Measurements from ENCODE around the gene LLGL2.

LLGL2 gene

DNA sequence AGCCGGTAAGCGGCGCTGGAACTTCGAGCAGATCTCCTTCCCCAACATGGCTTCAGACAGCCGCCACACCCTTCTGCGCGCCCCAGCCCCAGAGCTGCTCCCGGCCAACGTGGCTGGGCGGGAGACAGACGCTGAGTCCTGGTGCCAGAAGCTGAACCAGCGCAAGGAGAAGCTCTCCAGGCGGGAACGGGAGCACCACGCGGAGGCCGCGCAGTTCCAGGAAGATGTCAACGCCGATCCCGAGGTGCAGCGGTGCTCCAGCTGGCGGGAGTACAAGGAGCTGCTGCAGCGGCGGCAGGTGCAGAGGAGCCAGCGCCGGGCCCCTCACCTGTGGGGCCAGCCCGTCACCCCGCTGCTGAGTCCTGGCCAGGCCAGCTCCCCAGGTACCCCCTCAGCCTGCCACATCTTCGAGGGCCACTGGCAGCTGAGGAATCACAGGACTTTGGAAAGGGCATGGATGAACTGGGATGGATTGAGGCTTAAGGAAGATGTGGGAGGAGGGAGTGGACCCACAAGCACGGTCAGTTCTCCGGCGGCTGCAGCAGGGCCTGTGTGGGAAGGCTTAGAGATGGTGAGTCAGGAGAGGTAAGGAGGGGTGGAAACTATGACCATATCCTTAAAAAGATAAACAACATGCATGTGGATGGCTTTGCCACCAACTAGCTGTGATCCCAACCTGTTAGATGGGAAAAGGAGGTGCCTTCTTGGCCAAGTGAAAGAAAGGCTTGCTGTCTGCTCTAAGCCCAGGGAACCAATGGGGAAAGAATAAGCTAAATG lies 3.4 kb upstream of the LLGL2 start:
- no peak for DNase-seq (ENCODE audit: low read depth, low spot score)

DNA sequence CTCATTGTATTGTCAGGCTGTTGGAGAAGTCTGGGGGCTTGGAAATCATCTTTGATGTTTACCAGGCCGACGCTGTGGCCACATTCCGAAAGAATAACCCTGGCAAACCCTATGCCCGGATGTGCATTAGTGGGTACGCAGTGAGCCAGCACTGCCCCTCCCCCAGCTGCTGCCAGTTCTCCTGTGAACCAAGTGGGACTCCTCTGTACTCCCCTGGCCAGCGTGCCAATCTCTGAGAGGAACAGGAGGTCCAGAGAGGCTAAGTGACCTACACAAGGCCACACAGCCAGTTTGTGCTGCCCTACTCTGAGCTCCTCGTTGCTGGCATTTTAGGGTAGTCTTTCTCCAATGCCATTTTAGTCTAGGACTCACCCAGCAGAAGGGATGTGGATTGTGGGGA lies 1.9 kb upstream of the LLGL2 start:
- DNase-seq (ENCODE audit: low read depth, low spot score) = no peak

DNA sequence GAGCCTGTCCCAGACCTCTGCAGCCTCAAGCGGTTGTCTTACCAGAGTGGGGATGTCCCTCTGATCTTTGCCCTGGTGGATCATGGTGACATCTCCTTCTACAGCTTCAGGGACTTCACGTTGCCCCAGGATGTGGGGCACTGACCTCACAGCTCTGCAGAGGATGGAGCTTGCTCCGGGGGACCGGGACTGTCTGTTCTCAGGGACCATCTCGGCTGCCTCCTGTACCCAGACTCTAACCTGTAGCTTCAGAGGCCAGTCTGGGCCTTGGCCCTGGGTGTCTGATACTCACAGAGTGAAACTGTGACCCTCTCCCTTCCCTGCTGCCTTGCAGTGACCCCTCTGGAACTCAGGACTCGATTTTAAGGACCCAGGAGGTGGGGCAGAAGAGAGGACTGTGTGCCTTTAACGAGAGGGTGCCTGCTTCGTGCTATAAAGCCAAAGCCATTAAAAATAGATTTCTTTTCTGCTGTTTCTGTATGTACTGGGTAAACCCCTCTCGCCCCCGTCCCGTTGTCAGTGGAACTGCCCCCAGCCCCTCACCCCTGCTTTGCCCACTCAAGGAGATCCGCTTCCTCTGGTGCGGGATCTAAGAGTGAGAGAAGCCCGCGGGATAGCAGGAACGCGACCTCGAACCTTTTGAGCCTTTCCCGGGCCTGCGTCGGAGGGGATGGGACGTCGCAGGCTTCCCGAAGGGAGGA lies 1.1 kb upstream of the LLGL2 start:
- DNase-seq (ENCODE audit: low read depth, low spot score) = no peak

DNA sequence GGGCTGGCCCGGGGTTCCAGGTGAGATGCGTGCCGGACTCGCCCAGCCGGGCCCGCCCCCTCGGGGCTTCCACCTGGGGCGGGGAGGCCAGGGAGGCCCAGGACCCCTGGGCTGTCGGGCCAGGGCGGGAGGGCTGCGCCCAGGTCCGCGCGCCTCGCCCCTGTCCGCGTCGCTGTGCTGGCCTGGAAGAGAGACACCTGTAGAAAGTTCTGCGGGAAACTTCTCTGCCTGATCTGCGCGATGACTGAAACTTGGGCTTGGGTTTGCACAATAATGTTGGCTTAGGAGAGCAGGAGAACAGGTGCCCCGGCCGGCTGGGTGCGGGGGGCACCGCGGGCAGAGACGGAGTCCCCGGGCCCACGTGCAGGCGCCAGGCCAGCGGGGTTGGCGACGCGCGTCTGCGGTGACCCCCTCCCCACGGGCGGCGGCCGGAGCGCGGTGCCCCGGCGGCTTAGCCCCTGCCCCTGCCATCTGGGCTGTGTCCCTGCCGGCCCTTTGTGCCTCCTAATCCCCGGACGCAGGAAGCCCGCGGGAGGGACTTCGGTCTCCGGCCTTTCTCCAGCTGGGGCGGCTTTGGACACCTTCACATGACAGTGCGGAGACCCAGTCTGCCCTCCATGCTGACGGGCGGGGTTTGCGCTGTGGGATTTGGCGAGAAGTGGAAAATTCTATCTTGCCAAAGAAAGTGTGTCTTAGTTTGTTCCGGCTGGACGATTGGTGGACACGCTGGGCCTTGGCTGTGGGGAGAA lies 483 bp downstream of the LLGL2 start:
- peak; percentile 38 for DNase-seq (ENCODE audit: low read depth, low spot score)

DNA sequence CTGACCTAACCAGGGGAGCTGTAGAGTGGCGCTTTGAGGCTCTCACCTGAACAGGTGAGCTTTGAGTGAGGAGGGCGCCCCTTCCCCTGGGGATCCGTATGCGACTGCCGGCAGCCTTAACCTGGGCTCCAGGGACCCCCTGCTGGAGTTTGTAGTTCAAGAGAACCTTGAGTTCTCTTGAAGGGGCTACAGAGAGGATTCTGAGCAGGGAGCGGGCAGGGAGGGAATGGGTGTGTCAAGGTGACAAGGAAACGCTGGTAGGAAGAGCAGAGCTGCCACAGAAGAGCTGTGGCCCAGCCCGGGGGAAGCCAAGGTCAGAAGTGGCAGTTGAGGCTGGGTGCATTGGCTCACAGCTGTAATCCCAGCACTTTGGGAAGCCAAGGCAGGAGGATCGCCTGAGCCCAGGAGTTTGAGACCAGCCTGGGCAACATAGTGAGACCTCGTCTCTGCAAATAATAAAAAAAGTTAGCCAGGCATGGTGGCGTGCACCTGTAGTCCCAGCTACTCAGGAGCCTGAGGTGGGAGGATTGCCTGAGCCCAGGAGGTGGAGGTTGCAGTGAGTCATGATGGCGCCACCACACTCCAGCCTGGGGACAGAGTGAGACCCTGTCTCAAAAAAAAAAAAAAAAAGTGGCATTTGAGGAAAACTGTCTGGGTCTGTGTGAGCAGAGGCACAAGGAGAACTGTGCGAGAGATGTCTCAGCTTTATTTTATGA lies 1.2 kb downstream of the LLGL2 start:
- no peak for DNase-seq (ENCODE audit: low read depth, low spot score)

DNA sequence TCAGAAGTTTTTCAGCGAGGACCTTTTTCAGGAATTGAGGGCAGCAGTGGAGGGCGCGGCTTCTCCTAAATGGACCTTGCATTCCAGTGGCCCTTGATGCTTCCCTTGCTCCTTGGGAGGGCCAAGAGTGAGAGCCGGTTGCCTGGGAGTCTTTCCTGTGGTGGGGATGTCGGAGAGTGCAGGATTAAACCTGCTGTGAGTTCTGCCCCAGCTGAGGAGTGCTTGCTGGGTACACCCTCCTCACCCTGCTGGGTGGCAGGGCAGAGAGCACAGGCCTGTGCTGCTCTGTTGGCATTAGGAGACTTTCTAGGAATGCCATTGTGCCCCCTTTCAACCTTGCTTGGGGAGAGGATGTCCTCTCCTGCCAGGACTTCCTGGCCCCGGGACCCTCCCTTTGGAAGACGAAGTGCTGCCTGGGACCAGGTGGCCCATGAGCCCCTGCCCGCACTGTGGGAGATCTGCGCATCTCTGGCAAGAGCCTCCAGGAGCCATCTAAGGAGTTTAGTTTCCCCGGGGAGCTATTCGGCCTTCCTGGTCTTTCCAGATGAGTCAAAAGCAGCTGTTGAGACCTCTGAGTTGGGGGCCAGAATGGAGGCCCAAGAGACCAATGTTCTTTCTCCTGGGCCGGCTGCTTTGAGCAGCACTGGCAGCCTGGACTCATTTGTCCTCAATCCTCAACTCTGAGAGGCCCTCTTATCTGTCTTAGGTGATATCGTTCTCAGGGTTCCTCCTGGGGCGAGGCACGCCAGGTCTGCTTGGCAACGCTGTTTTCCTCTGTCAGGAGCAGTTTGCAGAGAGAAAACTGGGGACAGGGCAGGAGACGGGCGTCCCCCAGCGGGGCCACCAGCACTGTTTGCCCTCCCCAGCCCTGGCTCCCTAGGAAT lies 5.6 kb downstream of the LLGL2 start:
- DNase-seq (ENCODE audit: low read depth, low spot score) = no peak

DNA sequence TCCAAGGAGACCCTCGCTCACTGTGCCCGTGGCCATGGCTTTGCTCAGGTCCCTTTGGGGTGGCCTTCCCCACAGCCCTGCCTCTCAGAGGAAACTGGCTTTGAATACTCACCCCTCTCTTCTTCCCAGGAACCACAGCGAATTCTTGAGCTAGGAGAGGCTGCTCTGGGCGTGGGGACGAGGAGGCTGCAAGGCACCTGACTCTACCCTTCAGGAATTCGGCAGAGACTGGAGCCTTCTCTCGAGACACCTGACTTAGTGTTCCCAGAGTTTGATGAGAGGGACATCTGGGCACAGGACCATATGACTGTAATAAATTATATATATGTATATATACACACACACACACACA lies 6.2 kb downstream of the LLGL2 start:
- DNase-seq (ENCODE audit: low read depth, low spot score) = no peak

DNA sequence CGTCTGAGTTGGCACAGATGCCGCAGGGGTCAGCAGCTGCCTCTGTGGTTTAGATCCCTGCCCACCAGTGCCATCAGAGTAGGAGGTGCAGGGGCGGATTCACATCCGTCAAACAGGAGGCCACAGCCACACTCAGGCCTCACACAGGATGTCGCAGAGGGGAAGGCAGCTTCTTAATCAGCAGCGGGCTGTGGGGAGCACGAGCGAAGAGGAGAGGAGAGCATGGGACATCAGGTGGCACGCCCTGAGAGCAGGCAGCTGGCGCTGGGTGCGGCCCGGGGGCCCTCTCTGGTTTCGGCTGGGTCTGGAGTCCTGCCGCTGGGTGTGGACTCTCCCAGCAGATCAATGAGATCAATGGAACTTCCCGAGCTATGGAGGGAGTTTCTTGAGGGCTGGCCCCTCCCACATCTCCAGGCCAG lies 9.6 kb downstream of the LLGL2 start:
- DNase-seq (ENCODE audit: low read depth, low spot score) = peak; percentile 65

DNA sequence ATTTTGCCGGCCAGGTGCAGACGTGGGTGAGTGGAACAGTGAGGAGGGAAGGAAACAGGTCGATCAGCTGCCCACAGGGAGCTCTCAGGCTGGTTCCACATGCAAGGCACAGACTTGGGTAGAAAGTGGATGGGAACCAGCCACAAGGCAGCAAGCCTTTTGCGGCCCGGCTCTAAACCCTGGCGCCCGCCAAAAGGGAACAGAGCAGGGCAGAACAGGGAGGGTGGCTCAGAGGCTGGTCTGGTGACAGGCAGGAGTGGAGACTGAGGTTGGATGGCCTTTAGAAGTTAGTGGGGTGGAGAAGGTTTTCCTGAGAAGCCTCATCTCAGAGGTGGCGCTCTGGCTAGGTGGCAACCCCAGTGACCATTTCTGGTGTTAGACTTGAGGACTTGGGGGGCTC lies 10.4 kb downstream of the LLGL2 start:
- DNase-seq (ENCODE audit: low read depth, low spot score) = no peak

DNA sequence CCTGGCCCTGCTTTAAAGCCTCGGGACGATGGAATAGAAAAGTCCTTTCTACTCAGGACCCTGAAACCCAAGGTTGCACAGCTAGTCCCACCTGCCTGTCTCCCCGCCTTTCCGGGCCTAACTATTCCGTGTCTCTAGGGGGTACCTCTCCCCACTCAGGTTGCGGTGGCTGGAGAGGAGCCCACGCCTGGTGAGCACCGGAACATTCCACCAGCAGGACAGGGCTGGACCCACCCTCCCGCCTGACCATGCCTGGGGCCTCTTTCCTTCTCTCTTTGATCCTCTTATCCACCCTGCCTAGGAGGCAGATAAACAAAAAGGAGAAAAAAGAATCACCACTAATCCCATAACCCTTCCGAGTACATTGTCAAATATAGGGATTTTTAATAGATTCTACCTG lies 10.9 kb downstream of the LLGL2 start:
- DNase-seq (ENCODE audit: low read depth, low spot score) = no peak

DNA sequence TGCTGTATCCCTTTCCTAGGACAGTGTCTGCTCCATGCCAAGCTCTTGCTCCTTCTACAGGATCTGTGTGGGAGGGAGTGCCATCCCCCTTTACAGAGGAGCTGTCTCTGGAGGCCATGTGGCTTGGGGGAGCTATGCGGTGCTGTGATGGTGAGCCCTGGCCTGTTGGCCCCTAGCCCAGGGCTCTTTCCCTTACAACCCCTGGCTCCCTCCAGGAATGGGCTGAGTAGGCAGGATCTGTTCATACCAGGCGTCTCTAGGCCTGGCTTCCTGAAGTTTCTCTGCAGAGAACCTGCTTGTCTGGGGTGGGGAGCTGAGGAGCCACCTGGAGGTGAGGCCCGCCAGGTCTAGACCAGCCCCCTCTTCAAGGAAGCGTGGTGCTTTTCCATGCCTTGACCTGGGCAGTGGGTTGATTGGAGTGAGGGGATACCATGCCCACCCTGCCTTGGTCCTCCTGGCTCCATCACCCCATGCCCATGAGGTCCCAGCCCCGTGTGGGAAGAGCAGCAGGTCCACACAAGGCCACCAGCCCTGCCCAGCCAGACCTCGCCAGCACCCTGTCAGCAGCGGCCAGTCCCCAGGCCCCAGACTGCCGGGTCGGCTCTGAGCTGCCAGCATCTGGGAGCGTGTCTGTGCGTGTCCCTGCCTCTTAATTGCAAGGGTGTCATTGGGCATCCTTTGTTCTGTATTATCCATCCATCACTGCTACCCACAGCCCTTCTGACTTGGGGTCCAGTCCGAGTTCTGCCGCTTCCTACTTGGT lies 14.7 kb downstream of the LLGL2 start:
- peak; percentile 65 for DNase-seq (ENCODE audit: low read depth, low spot score)

DNA sequence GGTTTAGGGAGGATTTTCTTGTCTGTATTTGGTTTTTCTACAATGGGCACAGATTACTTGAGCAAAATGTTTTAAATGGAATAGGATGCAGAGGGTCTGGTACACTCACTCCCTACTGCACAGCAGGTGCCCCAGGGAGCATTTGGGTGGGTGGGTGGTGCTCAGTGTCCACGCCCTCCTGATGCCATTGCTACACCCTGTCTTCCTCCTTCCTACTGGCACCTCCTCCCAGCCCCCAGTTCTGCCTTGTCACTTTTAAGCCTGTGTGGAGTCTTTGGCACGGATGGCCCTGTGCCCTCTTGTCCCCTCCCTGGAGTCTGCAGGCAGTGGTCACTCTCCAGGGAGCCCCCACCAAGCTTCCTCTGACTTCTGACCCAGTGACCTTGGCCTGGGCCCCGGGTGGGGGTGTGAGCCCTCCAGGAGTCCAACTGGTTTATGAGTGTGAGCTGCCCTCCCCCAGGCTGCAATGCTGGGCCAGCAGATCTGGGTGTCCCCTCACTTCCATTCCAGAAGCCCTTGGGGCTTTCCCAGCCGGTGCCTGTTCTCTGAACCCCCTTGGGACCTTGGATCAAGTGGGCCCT lies 15.5 kb downstream of the LLGL2 start:
- no peak for DNase-seq (ENCODE audit: low read depth, low spot score)

DNA sequence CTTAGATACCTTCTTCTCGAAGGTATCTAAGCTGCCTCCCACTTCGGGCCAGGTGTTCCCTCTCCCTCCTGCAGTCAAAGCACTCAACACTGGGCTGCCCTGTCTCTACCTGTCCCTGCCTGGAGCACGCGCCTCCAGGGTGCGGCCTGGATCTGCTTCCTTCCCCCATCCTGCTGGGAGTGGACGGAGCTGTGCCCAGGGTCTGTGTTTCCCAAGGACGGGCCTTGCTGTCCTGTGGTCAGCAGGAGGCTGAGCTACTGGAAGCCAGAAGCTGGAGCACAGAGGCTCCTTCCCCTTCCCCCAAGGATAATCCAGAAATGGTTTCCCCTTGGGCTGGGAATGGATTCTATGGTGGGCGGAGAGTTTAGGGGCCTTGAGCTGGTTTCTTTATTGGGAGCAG lies 16.7 kb downstream of the LLGL2 start:
- peak; percentile 48 for DNase-seq (ENCODE audit: low read depth, low spot score)

DNA sequence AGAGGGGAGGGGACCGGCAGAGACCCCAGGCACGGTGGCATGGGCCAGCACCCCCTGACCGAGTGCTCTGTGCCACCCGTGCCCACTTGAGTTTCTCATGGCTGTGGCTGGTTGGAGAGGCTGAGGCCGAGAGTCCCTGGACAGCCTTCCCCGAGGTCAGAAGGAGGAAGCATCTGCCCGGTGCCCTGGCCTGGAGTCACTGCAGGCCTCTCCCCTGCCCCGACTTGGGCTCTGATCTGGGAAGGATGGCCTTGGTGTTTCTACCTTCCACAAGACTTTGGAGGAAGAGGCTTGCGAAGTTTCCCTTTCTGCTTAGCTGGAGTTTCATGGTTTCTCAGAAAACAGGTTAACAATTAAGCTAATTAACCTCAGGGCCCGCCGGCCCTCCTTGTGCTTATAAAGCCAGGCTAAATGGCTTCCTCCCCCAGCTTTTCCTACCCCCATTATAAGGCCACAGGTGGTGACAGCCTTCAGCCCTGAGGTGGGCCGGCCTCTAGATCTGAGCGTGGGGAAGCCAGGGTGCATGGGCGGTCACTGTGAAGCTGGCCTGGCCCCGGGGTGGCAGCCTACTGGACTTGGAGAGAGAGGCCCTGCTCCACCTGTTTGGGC lies 17.3 kb downstream of the LLGL2 start:
- DNase-seq (ENCODE audit: low read depth, low spot score) = peak; percentile 45

DNA sequence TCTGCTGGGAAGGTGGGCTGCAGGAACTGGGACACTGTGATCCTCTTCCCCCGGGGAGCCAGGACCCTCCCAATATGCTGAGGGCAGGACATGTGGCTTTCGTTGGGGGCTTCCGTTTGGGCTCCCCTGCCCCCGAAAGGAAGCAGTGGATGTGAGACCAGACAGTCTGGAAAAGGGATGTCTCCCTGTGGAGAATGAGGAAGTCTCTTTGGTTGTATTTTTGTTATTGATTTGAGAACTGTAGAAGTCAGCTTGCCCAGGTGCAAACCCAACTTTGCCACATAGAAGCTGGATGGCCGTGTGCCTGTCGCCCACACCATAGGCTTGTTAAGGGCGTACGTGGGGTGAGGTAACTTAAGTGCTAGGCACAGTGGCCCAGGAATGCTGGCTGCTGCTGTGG lies 18.8 kb downstream of the LLGL2 start:
- no peak for DNase-seq (ENCODE audit: low read depth, low spot score)

DNA sequence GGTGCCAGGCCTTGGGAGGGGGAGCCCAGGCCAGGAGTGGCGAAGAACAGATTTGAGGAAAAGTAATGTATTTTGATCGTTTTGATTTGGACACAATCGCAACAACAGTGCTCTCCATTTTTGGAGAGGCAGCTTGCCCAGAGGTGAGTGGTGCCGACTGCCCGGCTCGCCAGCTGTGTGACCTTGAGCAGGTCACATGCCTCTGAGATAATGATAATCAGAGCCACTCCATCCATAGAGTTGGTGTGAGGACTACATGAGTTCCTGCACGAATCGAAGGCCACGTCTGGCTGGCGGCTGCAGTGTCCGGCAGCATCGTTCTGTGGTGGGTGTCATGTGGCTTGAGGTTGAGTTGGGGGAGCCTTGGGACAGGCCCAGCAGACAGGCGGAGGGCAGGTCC lies 20.7 kb downstream of the LLGL2 start:
- DNase-seq (ENCODE audit: low read depth, low spot score) = no peak

DNA sequence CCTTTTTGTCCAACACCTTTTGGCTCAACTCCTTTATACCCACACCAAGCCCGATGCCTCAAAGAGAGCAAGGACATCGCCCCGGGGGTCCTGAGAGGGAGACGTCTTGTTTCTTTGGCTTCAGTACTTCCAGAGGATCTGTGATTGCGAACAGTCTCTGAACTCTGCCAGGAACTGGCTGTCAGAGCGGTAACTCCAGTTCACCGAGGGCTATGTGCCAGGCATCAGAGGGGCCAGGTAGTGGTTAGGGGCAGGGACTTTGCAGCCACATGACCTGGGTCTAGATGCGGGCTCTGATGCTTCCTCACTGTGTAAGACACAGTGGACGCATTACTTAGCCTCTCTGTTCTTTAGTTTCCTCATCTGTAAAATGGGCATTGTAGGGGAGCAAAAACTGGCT lies 21.6 kb downstream of the LLGL2 start:
- no peak for DNase-seq (ENCODE audit: low read depth, low spot score)

DNA sequence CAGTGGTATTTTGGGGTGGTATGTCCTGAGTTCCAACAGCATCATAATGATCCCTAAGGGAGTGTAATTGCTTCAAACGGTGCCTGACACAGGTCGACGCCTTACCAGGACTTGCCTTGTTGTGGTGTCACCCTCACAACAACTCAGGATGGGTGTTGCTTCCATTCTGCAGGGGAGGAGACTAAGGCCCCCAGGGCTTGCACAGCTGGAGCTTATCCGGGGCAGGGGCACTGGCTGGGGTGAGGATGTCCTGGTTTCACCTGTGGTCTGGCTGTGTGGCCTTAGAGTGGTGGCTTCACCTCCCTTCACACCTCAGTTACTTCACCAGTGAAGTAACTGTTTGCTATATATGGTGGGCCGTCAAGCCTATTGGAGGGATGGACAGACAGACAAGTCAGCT lies 23.3 kb downstream of the LLGL2 start:
- DNase-seq (ENCODE audit: low read depth, low spot score) = no peak

Measured in ELF-1 (cell line).